C1 segment of cervical spinal cord (tissue), 14 donors: ENCODE measurements around the gene ZNF714.
A peak's percentile ranks its signal among the peaks of the same experiment; 100 is the strongest.

Experiments
- DNase-seq, 14 donors: peaks; one replicate each; lab custom pipeline; 2025; lab: John Stamatoyannopoulos, UW

ZNF714 gene

DNA sequence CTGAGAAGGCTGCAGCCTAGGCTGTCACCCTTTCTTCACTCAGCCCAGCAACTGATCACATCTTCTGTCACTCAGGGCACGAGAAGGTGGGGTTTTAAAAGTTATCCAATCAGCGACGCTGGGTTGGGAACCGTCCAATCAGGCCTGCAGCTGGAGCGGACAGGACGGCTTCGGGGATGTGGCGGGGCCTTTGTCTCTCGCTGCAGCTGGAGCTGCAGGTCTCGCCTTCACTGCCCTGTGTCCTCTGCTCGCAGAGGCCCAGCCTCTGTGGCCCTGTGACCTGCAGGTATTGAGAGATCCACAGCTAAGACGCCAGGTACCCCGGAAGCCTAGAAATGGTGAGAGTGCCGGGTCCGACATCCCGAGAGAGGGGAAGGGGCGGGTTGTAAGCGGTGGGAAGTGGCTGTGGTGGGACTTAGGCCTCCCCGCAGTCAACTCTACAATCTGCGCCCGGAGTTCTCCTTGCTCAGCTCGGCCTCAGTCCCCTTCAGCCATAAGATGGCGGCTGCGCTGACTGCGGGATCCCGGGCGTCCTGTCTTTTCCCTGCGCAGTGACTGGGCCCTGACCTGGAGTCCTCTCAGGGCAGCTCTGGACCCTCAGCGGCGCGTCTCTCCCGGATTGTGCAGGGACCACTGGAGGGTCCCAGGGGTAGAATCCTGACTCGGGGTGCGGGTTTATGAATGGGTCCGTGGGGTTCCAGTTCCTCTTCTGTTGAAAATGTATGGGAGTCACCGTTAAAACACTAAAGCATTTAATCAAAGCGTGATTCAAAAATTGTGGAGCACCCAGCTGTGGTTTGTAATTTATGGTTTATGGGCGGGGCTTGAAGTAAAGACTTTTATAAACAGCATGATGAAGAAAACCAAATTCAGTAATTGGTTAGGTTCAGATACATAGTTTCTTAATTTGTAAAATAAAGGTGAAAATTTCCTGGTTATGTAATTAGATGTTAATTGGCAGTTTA, at the start of gene ZNF714:
ZNF714 (plus strand) TSS at position 193 of the 965 bp plus-strand sequence. CDS start 16,066 bp downstream, outside the sequence.
- peak; percentile 15 to 88 (median 78) for DNase-seq

DNA sequence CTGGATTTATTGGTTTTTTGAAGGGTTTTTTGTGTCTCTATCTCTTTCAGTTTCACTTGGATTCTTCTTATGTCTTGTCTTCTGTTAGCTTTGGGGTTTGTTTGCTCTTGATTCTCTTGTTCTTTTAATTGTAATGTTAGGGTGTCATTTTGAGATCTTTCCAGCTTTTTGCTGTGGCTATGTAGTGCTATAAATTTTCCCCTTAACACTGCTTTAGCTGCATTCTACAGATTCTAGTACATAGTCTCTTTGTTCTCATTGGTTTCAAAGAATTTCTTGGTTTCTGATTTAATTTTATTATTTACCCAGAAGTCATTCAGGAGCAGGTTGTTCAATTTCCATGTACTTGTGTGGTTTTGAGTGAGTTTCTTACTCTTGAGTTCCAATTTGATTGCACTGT, 37.0 kb upstream of the ZNF714 start:
- DNase-seq, result no peak

DNA sequence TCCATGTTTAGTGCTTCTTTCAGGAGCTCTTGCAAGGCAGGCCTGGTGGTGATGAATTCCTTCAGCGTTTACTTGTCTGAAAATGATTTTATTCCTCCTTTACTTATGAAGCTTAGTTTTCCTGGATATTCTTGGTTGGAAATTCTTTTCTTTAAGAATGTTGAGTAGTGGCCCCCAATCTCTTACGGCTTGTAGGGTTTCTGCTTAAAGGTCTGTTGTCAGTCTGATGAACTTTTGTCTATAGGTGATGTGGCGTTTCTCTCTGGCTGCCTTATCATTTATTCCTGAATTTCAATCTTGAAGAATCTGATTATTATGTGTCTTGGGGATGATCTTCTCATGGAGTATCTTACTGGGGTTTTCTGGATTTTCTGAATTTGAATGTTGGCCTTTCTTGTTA, 35.5 kb upstream of the ZNF714 start:
- no peak for DNase-seq

DNA sequence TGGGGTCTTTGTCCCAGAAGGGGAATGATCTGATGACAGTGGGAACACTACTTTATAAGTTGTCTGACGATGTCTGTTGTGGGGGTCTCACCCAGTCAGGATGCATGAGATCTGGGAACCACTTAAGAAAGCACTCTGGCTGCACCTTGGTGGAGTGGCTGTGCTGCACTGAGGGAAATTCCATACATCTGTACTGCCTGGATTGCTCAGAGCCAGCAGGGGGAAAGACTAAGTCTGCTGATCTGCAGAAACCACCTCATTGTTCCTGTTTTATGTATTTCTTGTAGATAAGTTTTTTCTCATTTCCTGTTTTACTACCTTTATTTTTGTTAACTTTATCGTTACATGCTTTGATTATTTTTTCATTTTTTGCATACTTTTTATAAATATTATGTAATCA, 34.3 kb upstream of the ZNF714 start:
- no peak for DNase-seq

DNA sequence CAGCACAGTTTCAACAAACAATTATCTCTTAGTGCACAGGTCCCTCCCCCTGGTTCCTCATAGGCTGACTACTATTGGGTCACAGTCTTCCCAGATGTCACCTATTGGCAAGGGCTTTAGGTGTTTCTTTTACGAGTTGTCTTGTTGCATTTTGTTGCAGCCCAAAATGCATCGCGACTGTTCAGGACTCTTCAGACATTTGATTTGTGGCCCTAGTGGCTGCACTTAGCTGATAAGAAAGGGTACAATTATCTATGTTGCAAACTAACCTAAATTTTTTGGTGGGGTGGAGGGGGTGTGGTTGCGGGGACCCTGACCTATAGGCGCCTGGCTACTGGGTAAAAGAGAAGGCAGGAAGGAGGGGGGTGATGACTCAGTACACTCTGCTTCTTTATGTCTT, 29.1 kb upstream of the ZNF714 start:
- DNase-seq, result no peak

DNA sequence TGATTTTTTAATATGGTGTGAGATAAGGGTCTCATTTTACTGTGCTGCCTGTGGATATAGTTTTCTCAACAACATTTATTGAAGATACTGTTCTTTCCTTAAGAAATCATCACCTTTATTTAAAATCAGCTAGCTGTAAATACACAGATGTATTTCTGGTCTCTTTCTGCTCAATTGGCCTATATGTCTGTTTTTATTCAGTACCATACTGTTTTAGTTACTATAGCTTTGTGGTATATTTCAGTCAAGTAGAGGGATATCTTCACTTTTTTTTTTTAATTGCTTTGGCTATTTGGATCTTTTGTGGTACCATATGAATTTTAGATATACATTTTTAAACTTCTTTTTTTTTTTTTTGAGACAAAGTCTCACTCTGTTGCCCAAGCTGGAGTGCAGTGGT, 16.7 kb upstream of the ZNF714 start:
- no peak for DNase-seq

DNA sequence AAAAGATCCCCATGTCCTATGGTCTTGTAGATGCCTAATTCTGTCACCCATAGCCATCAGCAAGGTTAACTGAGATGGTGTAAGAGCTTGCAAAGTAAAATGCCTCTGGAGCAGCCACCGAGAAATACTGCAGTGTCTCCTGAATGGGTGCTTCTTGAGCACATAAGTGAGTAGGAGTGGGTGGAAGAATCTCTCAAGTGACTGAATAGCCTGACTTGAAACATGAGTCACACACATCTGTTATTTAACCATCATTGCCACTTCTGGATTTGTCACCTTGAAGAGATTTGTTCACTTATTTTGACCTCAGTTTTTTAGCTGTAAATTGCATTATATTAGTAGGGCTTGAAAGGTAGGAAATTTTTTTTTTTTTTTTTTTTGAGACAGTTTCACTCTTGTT, 2.3 kb downstream of the ZNF714 start:
- DNase-seq, result no peak

DNA sequence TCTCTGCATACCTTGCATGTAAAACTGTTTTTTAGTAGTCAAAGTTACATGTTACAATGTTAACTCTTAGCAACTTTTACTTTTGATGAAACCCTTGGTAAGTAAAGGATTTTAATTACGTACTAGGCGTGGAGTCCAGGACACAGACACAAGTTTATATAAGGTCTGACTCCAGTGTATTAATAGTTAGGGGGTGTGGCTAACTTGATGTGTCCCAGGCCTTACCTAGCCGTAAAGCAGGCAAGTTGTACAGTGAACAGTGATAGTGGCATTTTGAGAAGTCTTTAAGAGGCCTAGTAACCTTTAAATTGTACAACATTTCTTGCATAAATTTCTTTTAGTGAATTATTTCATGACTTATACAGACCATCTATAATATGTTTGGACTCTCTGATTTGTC, 5.9 kb downstream of the ZNF714 start:
- DNase-seq, result no peak

DNA sequence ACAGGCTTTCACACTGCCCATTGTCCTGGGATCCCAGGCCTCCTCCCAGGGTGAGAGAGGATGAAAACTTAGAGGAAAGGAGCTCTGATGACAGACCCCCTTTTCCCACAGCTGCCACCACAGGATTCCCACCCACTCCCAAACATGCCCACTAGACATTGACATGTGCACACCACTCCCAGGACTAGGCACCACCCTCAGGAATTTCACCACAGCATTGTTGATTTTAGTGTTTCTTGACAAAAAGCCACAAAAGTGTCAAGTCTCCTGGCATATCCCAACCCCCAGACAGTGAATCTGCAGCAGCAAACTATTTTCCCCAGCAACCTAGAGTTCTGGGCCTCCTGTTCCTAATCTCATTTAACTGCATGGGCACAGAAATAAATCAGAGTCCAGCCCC, 10.1 kb downstream of the ZNF714 start:
- no peak for DNase-seq

DNA sequence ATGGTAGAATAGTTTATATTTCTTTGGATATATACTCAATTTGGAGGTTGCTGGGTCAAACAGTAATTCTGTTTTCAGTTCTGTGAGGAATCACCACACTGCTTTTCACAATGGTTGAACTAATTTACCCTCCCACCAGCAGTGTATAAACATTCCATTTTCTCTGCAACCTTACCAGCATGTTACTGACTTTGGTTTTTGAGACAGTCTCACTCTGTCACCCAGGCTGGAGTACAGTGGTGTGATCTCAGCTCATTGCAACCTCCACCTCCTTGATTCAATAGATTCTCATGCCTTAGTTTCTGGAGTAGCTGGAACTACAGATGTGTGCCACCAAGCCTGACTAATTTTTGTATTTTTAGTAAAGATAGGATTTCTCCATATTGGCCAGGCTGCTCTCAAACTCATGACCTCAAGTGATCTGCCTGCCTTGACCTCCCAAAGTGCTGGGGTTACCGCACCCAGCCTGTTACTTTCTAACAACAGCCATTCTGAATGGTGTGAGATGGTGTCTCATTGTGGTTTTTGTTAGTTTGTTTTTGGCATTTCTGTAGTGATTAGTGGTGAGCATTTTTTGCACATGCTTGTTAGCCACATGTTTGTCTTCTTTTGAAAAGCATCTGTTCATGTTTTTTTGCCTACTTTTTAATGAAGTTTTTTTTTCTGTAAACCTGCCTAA, 12.5 kb downstream of the ZNF714 start:
- no peak for DNase-seq

DNA sequence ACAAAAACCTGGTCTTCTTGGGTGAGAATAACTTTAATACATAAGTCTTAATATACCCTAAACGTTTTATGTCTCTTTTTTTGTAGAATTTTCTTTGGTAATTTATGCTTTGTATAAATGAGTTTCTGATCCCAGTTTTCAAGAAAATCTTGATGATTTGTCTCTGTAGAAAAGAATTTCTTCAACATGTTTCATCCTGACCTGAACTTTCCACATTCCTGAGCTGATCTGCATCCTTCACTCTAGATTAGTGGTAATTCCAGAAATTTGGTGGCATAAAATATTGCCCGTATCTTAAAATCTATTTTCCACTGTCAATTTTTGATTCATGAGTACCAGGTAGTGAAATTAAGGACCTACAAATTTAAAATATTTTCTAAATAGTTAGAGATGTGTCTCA, 16.3 kb downstream of the ZNF714 start:
- no peak for DNase-seq

DNA sequence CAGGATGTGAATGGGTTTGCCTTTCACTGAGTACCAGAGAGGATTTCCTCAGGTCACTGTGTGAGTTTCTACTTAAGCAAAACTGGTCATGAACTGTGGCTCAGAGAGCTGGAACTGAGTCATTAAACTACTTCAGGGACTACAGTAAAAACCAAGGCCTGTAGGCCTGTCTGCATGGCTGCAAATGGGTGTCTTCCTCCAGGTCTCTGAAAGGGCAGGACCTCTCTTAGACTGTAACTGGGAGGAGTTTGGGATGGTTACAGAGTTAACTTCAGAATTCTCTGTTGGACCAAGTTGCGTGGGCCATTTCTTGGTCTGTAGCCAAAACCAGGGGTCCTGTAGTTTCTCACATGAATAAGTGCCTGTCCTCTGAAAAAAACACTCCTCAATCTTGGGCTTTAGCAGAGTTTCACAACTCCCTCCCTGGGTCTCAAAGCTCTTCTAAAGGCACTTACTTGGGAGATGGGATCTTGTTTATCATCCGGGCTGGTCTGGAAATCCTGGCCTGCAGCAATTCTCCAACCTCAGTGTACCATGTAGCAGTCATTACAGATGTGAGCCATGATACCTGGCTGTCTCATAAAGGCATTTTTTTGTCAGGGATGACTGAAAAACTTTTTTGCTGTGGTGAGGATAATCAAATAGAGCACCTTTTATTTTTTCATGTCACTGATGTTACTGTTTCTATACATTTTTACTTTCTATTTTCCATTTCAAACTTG, 19.7 kb downstream of the ZNF714 start:
- no peak for DNase-seq

DNA sequence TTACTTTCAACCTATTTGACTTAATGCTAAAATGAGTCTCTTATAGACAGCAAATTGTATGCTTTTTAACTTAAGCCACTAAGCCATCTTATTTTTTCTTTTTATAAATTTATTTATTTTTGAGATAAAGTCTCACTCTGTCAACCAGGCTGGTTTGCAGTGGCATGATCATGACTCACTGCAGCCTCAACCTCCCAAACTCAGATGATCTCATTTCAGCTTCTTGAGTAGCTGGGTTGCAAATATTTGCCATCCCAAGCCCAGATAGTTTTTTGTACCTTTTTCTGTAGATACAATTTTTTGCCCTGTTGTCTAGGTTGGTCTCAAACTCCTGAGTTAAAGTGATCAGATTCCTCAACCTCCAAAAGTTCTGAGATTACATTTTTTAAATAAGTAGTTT, 27.1 kb downstream of the ZNF714 start:
- no peak for DNase-seq

DNA sequence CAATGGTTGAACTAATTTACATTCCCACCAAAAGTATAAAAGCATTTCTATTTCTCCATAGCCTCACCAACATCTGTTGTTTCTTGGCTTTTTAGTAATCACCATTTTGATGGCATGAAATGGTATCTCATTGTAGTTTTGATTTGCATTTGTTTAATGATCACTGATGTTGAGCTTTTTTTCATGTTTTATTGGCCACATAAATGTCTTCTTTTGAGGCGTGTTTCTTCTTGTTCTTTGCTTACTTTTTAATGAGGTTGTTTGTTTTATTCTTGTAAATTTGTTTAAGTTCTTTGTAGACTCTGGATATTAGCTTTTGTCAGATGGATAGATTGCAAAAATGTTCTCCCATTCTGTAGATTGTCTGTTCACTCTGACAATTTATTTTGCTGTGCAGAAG, 28.2 kb downstream of the ZNF714 start:
- no peak for DNase-seq

DNA sequence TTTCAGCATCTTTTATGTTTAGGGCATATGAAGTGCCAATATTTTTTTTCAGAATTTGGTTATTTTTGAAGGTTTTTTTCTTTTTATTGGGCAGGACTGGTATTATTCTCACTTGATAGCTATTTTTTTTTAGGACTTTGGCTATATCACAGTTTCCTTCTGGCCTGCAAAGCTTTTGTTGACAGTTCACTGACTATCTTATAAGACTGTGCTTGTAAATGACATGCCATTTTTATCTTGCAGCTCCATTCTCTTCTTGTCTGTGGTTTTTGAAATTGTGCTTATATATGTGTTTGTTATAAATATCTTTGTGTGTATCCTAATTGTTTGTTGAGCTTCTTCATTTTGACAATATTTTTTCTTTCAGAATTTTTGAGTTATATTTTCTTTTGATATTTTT, 33.4 kb downstream of the ZNF714 start:
- DNase-seq, result no peak

DNA sequence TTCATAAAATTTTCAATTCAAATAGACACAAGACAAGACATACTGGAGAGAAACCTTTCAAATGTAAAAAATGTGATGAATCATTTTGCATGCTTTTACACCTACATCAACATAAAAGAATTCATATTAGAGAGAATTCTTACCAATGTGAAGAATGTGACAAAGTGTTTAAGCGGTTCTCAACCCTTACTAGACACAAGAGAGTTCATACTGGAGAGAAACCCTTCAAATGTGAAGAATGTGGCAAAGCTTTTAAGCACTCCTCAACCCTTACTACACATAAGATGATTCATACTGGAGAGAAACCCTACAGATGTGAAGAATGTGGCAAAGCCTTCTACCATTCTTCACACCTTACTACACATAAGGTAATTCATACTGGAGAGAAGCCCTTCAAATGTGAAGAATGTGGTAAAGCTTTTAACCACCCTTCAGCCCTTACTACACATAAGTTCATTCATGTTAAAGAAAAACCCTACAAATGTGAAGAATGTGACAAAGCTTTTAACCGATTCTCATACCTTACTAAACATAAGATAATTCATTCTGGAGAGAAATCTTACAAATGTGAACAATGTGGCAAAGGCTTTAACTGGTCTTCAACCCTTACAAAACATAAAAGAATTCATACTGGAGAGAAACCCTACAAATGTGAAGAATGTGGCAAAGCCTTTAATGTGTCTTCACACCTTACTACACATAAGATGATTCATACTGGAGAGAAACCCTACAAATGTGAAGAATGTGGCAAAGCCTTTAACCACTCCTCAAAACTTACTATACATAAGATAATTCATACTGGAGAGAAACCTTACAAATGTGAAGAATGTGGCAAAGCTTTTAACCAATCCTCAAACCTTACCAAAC, 35.3 kb downstream of the ZNF714 start:
- no peak for DNase-seq

DNA sequence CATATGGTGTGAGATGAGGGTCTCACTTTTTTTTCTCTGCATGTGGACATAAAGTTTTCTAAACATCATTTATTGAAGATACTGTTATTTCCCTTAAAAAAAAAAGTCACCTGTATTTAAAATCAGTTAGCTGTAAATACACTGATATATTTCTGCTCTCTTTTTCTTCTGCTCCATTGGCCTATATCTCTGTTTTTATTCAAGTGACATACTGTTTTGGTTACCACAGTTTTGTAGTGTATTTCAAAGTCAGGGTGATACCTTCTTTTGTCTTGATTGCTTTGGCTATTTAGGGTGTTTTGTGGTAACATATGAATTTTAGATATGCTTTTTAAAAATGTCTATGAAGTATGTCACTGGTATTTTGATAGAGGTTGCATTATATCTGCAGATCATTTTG, 44.1 kb downstream of the ZNF714 start:
- no peak for DNase-seq

DNA sequence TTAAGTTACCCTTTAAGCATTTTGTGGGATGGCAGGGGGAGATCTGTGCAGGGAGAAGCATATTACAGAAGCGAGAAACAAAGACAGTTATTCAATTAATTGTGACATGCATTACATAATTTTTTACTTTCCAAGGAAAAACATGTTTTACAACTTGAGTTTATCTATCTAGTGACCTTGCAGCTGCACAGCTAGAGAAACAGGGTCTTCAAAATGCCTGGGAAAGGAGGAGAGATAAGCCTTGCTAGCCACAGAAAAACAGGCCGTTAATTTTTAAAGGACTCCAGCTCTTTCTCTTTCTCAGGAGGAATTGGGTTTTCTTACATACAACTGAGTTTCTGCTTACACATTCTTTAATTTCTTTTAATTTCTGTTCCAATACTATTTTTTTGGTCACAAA, 45.0 kb downstream of the ZNF714 start:
- no peak for DNase-seq

DNA sequence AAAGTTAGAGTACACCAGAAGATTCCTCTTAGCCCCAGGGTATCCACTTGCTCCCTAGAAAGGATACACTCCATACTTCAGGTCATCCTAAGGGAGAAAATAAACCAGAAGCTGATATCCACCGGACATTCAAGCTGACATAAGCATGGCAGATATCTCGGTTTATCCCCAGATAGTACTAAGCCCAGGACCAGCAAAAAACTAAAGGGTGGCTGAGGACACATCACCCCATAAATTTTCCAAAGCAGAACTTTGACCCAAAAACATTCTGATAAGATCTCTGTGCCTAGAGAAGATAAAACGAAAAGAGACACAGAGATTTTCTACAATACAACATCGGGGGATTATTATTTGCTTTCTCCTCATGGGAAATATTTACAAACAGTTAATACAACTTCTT, 45.9 kb downstream of the ZNF714 start:
- no peak for DNase-seq

DNA sequence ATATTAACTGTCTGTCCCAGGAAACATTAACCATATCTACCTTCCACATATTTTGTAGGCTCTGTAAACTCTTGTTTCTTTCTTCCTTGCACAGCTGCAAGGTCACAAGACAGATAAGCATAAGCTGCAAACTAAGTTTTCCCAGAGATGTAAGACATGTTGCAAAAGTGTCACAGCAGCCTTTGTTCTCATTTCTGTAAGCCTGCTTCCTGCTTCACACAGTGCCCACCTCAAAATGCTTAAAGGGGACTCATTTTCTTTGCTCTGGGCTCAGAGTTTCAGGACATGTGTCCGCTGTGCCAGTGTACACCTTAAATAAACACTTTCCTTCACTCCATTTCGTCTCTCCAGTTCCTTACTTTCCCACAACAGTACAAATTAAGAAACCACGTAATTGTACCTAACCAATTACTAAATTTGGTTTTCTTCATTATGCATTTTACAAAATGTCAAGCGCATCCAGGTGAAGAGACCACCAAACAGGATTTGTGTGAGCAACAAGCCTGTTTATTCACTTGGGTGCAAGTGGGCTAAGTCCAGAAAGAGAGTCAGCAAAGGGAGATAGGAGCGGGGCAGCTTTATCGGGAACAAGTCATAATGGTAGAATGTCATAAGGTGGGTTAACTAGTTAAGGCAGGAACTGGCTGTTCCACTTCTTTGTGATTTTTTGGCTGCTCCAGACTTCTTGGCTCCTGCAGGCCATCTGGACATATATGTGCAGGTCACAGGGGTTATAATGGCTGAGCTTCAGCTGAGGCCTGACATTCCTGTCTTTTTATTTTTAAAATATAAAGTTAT, 47.1 kb downstream of the ZNF714 start:
- DNase-seq, result no peak
